ENCODE results near the gene RGS3. TPM values are rescaled to one million over a fixed set of nuclear protein-coding genes. Genes with fewer than 3 reads are reported as not detected.
"Not testable (repeated sequence)": the region's sequence is repeated elsewhere in the genome, so short reads cannot be mapped to it uniquely, and the experiment has no call there.

The RGS3 gene
- polyA plus RNA-seq, 4 donors = 35.5 to 45.7 (median 43.6) TPM

GRCh38 chr9:113630386-113631136 is 167.0 kb downstream of the RGS3 start:
- no peak for DNase-seq (ENCODE audit: low read depth in 4 of 4, low spot score in 3 of 4)

- DNase-seq (ENCODE audit: low read depth in 4 of 4, low spot score in 3 of 4) = no peak
Observed at GRCh38 chr9:113631137-113631765, 167.7 kb downstream of the RGS3 start.

- no peak for DNase-seq (ENCODE audit: low read depth in 4 of 4, low spot score in 3 of 4)
Observed at GRCh38 chr9:113631871-113632665, 168.5 kb downstream of the RGS3 start.

GRCh38 chr9:113632776-113633590 is 169.5 kb downstream of the RGS3 start:
- no peak for DNase-seq (ENCODE audit: low read depth in 4 of 4, low spot score in 3 of 4)

GRCh38 chr9:113633782-113634595 is 170.5 kb downstream of the RGS3 start:
- no peak for DNase-seq (ENCODE audit: low read depth in 4 of 4, low spot score in 3 of 4)

- no peak for DNase-seq (ENCODE audit: low read depth in 4 of 4, low spot score in 3 of 4)
Observed at GRCh38 chr9:113634596-113635515, 171.3 kb downstream of the RGS3 start.

- DNase-seq (ENCODE audit: low read depth in 4 of 4, low spot score in 3 of 4) = no peak
Observed at GRCh38 chr9:113635586-113635985, 172.1 kb downstream of the RGS3 start.

GRCh38 chr9:113636165-113636564 is 172.6 kb downstream of the RGS3 start:
- no peak for DNase-seq (ENCODE audit: low read depth in 4 of 4, low spot score in 3 of 4)

GRCh38 chr9:113636693-113637092 is 173.2 kb downstream of the RGS3 start:
- DNase-seq (ENCODE audit: low read depth in 4 of 4, low spot score in 3 of 4) = no peak

GRCh38 chr9:113638490-113638889 is 175.0 kb downstream of the RGS3 start:
- no peak for DNase-seq (ENCODE audit: low read depth in 4 of 4, low spot score in 3 of 4)

- DNase-seq (ENCODE audit: low read depth in 4 of 4, low spot score in 3 of 4) = no peak
Observed at GRCh38 chr9:113638897-113639296, 175.4 kb downstream of the RGS3 start.

- not testable (repeated sequence) for DNase-seq (ENCODE audit: low read depth in 4 of 4, low spot score in 3 of 4)
Observed at GRCh38 chr9:113639411-113639970, 176.0 kb downstream of the RGS3 start.

- no peak for DNase-seq (ENCODE audit: low read depth in 4 of 4, low spot score in 3 of 4)
Observed at GRCh38 chr9:113640418-113640817, 176.9 kb downstream of the RGS3 start.

GRCh38 chr9:113641100-113641885 is 177.8 kb downstream of the RGS3 start:
- DNase-seq (ENCODE audit: low read depth in 4 of 4, low spot score in 3 of 4) = no peak

GRCh38 chr9:113644321-113644720 is 180.8 kb downstream of the RGS3 start:
- DNase-seq (ENCODE audit: low read depth in 4 of 4, low spot score in 3 of 4) = no peak

GRCh38 chr9:113645227-113645977 is 181.9 kb downstream of the RGS3 start:
- no peak for DNase-seq (ENCODE audit: low read depth in 4 of 4, low spot score in 3 of 4)

- DNase-seq (ENCODE audit: low read depth in 4 of 4, low spot score in 3 of 4) = no peak
Observed at GRCh38 chr9:113645978-113646253, 182.4 kb downstream of the RGS3 start.
